ENCODE results near the gene FANCC.

The FANCC gene

DNA sequence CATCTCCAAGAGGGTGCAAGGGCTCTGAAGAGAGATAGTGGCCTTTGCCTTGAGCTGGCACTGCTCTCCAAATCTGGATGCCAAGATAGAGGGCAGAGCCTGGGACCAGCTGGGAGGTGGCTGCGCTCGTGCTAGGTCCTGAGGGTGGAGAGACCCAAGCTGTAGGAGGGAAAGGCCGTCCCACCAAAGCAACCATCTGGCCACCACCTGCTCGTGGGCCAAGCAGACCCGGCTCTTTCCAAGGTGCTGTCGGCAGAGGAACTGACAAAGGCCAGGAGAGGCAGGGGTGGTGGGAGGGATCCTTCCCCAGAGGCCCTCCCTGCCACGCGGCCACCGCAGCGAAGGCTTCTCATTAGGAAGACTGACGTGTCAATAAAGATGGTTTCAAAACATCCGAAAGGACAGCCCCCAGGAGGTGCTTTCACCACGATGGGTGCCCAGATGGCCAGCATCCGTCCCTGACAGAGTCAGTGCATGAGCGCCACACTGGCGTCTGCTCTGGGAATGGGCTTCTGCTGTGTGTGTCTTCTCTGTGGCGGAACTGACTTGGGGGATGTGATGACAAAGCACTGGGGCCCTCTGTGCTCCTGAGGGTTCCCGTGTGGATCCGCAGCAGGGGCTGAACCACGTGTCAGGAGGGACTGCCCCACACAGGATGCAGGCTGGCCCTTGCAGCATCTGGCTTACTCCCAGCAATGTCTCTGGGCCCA is 213.5 kb downstream of the FANCC start:
- Histone ChIP-seq H3K4me3 (ENCODE audit: low read length) (no peak overlapping the region), H3K36me3 (ENCODE audit: control insufficient read depth, insufficient read depth, low read length, severe bottlenecking) (no peaks in the 10 kb centered on the region), H3K9ac (ENCODE audit: low read length) (no peak overlapping the region), H3K4me1 (ENCODE audit: control insufficient read depth, insufficient read depth, low read length) (peaks cover 21% of the 10 kb centered on the region), H3K27me3 (replicated peaks; ENCODE audit: control insufficient read depth, insufficient read depth, low read length) (no peaks in the 10 kb centered on the region), H3K9me3 (ENCODE audit: control insufficient read depth, low read length) (no peaks in the 10 kb centered on the region)
- DNase-seq (ENCODE audit: low read depth) = no peak

DNA sequence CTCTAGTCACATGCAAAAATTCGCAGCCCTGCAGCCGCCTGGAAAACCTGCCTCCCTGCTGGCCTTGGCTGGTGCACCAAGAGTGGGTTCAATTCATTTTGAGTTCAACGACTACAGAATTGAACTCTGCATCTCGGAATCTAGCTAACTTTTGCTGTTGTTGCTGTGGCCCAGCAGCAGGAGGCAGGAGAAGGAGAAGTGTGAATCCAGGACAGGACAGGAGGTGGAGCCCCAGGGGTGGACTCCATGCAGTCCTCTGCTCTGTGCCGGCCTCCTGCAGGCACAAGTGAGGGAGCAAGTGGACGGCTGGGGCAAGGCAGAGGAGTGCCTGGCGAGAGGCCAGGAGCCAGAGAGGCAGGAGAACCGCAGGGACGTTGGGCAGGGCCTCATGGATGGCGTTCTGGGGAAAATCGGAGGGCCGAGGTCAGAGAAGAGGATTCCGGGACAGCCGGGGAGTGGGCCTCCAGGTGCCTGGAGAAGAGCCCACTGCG is 214.2 kb downstream of the FANCC start:
- Histone ChIP-seq H3K9me3 (ENCODE audit: control insufficient read depth, low read length) (no peaks in the 10 kb centered on the region), H3K36me3 (ENCODE audit: control insufficient read depth, insufficient read depth, low read length, severe bottlenecking) (no peaks in the 10 kb centered on the region), H3K9ac (ENCODE audit: low read length) (no peak overlapping the region), H3K4me1 (ENCODE audit: control insufficient read depth, insufficient read depth, low read length) (peaks cover 16% of the 10 kb centered on the region), H3K4me3 (ENCODE audit: low read length) (no peak overlapping the region), H3K27me3 (replicated peaks; ENCODE audit: control insufficient read depth, insufficient read depth, low read length) (no peaks in the 10 kb centered on the region)
- DNase-seq (ENCODE audit: low read depth) = no peak

DNA sequence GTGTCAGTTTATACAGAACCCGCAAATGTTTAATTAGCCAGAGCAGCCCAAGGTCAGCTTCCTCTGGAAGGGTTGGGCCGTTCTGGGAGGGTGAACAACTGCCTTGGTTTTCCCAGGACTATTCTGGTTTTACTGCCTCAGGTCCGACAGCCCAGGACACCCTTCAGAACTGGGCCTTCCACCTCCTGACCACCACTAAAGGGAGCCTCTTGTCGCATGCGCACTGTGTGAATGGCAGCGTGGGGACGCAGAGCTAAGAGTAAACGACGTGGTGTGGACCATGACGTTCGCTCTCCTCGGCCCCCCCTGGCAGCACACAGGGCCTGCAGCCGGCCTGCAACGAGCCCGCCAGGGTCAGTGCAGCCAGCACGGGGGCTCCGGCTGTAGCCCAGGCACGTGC is 214.9 kb downstream of the FANCC start:
- H3K9me3 ChIP-seq (ENCODE audit: control insufficient read depth, low read length) = no peaks in the 10 kb centered on the region
- H3K36me3 ChIP-seq (ENCODE audit: control insufficient read depth, insufficient read depth, low read length, severe bottlenecking) = no peaks in the 10 kb centered on the region
- H3K9ac ChIP-seq (ENCODE audit: low read length) = no peak overlapping the region
- peaks cover 16% of the 10 kb centered on the region for H3K4me1 ChIP-seq (ENCODE audit: control insufficient read depth, insufficient read depth, low read length)
- no peaks in the 10 kb centered on the region for H3K27me3 ChIP-seq (replicated peaks; ENCODE audit: control insufficient read depth, insufficient read depth, low read length)
- H3K4me3 ChIP-seq (ENCODE audit: low read length) = no peak overlapping the region
- DNase-seq (ENCODE audit: low read depth) = no peak

DNA sequence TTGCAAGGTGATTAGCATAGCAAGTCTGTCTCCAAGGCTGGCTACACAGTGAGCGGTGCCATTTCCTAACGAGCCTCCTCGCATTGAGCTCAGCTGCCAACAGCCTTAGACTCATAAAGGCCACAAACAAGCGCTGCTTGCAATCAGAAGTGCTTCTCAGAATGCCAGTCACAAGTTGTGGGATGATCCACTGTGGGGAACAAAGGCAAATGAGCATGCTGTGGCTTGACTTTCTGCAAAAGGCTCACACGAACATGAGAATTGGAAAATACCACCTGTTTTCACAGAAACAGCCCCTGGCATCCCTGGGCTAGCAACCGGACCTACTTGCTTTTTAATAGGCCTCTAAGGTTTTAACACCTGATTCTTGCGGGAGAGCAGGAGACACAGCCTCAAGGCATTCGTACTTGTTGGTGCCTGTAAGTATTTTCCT is 215.5 kb downstream of the FANCC start:
- no peak overlapping the region for H3K4me3 ChIP-seq (ENCODE audit: low read length)
- H3K9ac ChIP-seq (ENCODE audit: low read length) = no peak overlapping the region
- H3K4me1 ChIP-seq (ENCODE audit: control insufficient read depth, insufficient read depth, low read length) = peaks cover 16% of the 10 kb centered on the region
- no peaks in the 10 kb centered on the region for H3K36me3 ChIP-seq (ENCODE audit: control insufficient read depth, insufficient read depth, low read length, severe bottlenecking)
- no peaks in the 10 kb centered on the region for H3K9me3 ChIP-seq (ENCODE audit: control insufficient read depth, low read length)
- no peaks in the 10 kb centered on the region for H3K27me3 ChIP-seq (replicated peaks; ENCODE audit: control insufficient read depth, insufficient read depth, low read length)
- DNase-seq (ENCODE audit: low read depth) = no peak

DNA sequence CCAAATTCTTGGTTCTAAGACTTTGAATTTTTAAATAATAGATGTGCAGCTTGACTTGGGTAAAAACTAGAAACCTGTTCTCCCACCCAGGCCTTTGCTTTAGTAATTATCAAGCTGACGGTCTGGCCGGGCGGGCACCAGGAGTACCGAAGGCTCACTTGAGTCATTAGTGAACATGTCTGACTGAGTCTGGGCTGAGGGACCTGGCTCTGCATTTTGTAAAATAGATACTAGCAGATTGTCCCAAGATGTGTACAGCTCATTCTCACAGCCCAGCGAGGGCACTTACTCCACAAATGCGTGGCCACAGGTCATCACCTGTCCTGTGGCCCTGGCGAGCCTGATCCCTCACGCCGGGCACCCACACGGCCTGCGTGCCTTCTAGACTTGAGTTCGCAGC is 216.2 kb downstream of the FANCC start:
- no peak for DNase-seq (ENCODE audit: low read depth)
- no peaks in the 10 kb centered on the region for H3K36me3 ChIP-seq (ENCODE audit: control insufficient read depth, insufficient read depth, low read length, severe bottlenecking)

DNA sequence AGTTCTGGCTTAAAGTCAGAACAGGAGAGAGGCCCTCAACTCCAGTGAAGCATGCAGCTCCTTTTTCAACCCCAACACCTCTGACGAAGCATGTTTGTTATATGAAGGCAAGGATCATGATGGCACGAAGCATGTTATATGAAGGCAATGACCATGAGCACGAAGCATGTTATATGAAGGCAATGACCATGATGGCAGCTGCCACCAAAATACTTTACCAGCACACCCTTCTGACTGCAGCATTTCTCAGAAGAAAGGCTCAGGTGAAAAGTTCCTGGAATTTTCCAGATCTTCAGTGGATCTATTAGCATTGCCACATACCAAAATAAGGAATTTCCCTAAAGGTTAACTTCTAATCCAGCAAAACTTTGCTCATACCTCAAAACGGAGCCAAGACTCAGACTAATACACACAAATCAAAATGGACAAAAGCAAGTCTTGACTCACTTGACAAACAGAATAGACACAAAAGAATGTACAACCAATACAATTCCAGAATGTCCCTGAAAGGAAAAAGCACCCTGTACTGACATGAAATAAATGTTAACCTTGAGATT is 217.4 kb downstream of the FANCC start:
- Histone ChIP-seq H3K9me3 (ENCODE audit: control insufficient read depth, low read length) (no peaks in the 10 kb centered on the region), H3K4me3 (ENCODE audit: low read length) (no peak overlapping the region), H3K9ac (ENCODE audit: low read length) (no peak overlapping the region), H3K4me1 (ENCODE audit: control insufficient read depth, insufficient read depth, low read length) (peaks cover 16% of the 10 kb centered on the region), H3K36me3 (ENCODE audit: control insufficient read depth, insufficient read depth, low read length, severe bottlenecking) (no peaks in the 10 kb centered on the region), H3K27me3 (replicated peaks; ENCODE audit: control insufficient read depth, insufficient read depth, low read length) (no peaks in the 10 kb centered on the region)
- no peak for DNase-seq (ENCODE audit: low read depth)

More for the DNA sequence above, 216.2 kb downstream of the FANCC start:
- H3K4me1 ChIP-seq (ENCODE audit: control insufficient read depth, insufficient read depth, low read length) = peaks cover 16% of the 10 kb centered on the region
- H3K27me3 ChIP-seq (replicated peaks; ENCODE audit: control insufficient read depth, insufficient read depth, low read length) = no peaks in the 10 kb centered on the region
- H3K4me3 ChIP-seq (ENCODE audit: low read length) = no peak overlapping the region
- H3K9me3 ChIP-seq (ENCODE audit: control insufficient read depth, low read length) = no peaks in the 10 kb centered on the region
- no peak overlapping the region for H3K9ac ChIP-seq (ENCODE audit: low read length)

DNA sequence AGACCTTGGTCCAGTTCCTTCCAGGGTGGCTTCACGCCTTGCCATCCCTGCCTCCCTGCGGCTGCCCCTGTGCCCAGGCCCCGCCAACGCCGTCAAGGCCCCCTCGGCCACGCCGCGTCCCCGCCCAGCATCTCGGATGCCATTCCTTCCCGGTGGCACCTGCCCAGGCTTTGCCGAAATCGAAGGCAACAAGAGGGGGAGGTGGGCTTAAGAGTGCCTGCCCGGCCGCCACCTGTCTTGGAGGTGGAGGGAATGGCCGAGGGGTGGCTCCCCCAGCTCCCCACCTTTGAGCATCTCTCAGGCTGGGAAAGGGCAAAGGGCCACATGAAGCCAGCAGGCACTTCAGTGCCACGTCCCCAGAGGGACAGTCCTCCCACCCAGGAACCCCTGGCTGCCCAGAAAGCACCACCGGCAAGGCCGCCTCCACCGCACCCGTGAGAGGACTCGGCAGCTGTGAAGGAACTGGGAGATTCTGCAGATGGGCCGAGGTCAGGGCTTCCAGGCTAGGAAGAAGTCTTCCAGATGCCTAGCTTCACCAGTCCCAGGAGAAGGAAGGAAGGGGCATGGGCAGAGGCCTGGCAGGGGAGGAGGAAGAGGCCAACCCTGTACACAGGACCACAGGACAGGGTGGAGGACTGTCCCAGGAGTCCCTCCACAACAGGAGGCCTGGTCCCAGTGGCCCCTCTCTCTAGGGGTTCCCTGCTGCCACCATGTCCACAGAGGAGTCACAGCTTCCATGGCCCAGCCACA is 218.0 kb downstream of the FANCC start:
- peaks cover 16% of the 10 kb centered on the region for H3K4me1 ChIP-seq (ENCODE audit: control insufficient read depth, insufficient read depth, low read length)
- no peaks in the 10 kb centered on the region for H3K36me3 ChIP-seq (ENCODE audit: control insufficient read depth, insufficient read depth, low read length, severe bottlenecking)
- no peak overlapping the region for H3K4me3 ChIP-seq (ENCODE audit: low read length)
- H3K9ac ChIP-seq (ENCODE audit: low read length) = no peak overlapping the region
- DNase-seq (ENCODE audit: low read depth) = no peak
- H3K9me3 ChIP-seq (ENCODE audit: control insufficient read depth, low read length) = no peaks in the 10 kb centered on the region
- no peaks in the 10 kb centered on the region for H3K27me3 ChIP-seq (replicated peaks; ENCODE audit: control insufficient read depth, insufficient read depth, low read length)

DNA sequence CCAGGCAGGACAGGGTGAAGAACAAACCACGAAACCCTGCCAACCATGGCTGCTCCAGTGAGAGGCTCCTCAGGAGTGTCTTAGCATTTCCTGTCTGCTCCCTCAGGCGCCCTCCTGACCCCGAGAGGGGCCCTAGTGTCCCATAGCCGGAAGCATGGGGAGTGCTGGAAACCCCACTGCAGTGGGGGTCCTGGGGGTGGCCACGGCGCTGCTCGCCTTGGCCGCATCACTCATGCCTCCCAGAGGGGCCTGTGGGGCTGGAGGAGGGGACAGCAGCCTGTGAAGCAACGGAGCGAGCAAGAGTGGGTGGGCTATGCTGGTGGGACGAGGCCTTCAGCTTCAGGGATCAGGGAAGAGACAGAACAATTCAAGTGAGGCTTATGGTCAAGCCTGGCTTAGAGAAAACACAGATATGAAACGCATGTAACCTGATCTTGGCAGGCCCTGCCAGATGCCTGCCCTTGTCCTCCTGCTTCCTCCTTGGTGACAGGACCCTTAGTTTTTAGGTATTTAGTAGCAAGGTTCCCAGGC is 219.1 kb downstream of the FANCC start:
- Histone ChIP-seq H3K36me3 (ENCODE audit: control insufficient read depth, insufficient read depth, low read length, severe bottlenecking) (no peaks in the 10 kb centered on the region), H3K4me1 (ENCODE audit: control insufficient read depth, insufficient read depth, low read length) (peaks cover 16% of the 10 kb centered on the region)
- DNase-seq (ENCODE audit: low read depth) = peak; percentile 38

DNA sequence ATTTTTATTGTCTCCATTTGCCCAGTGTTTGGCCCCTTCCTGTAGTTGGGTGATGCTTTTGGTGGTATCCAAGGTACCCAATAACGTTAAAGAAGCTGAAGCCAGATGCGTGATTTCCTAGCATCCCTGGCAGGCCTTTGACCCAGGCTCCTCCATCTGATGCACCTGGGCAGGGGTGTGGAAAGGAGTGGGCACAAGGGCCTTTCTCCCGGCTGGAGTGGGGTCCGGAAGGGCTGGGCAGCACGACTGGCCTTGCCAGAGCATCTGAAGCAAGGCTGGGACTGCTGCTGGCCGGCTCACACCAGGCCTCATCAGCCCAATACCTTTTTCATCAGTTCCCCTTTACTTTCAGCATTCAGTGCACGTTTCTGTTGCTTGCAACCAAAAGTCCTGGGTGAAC is 220.2 kb downstream of the FANCC start:
- Histone ChIP-seq H3K36me3 (ENCODE audit: control insufficient read depth, insufficient read depth, low read length, severe bottlenecking) (no peaks in the 10 kb centered on the region), H3K9ac (ENCODE audit: low read length) (no peak overlapping the region), H3K9me3 (ENCODE audit: control insufficient read depth, low read length) (no peaks in the 10 kb centered on the region), H3K27me3 (replicated peaks; ENCODE audit: control insufficient read depth, insufficient read depth, low read length) (no peaks in the 10 kb centered on the region), H3K4me3 (ENCODE audit: low read length) (no peak overlapping the region), H3K4me1 (ENCODE audit: control insufficient read depth, insufficient read depth, low read length) (peaks cover 27% of the 10 kb centered on the region)
- DNase-seq (ENCODE audit: low read depth) = no peak

More for the DNA sequence above, 219.1 kb downstream of the FANCC start:
- Histone ChIP-seq H3K4me3 (ENCODE audit: low read length) (no peak overlapping the region), H3K27me3 (replicated peaks; ENCODE audit: control insufficient read depth, insufficient read depth, low read length) (no peaks in the 10 kb centered on the region), H3K9ac (ENCODE audit: low read length) (no peak overlapping the region), H3K9me3 (ENCODE audit: control insufficient read depth, low read length) (no peaks in the 10 kb centered on the region)

DNA sequence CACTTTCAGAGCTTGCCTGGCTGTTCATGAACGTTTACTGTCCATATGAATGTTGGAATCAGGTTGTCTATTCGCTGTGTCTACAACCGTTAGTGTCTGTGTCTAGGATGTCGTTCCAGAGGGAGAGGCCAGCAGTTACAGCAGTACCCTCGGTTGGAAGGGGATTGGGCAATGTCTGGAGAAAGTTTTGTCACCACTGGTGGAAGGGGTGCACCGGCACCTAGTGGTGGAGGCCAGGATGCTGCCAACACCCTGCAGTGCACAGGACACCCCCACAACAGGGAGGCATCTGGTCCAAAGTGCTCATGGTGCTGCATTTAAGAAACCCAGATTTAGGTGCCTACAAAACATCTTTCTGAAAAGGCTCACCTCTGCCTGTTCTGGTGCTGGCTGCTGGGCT is 220.7 kb downstream of the FANCC start:
- H3K4me3 ChIP-seq (ENCODE audit: low read length) = no peak overlapping the region
- H3K27me3 ChIP-seq (replicated peaks; ENCODE audit: control insufficient read depth, insufficient read depth, low read length) = no peaks in the 10 kb centered on the region
- H3K9ac ChIP-seq (ENCODE audit: low read length) = no peak overlapping the region
- no peak for DNase-seq (ENCODE audit: low read depth)
- peaks cover 32% of the 10 kb centered on the region for H3K4me1 ChIP-seq (ENCODE audit: control insufficient read depth, insufficient read depth, low read length)
- no peaks in the 10 kb centered on the region for H3K9me3 ChIP-seq (ENCODE audit: control insufficient read depth, low read length)
- H3K36me3 ChIP-seq (ENCODE audit: control insufficient read depth, insufficient read depth, low read length, severe bottlenecking) = no peaks in the 10 kb centered on the region

DNA sequence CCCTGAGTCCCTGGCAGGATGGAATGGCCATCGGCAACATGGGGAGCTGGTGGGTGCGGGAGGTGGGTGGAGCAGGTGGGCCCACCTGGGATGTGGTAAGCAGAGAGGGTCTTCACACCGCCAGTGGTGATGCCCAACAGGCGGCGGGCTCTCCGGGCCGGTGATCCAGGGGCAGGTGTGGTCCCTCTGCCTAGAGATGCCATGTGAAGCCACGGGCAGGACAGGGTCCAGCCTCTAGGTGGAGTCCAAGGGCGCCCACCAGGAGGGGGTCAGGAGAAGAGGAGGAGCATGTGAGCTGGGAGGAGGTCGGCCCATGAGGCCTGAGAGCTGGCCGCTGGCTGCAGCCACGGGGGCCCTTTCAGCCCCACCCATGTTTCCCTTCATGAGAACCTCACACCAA is 221.1 kb downstream of the FANCC start:
- Histone ChIP-seq H3K9me3 (ENCODE audit: control insufficient read depth, low read length) (no peaks in the 10 kb centered on the region), H3K4me3 (ENCODE audit: low read length) (no peak overlapping the region), H3K4me1 (ENCODE audit: control insufficient read depth, insufficient read depth, low read length) (peaks cover 36% of the 10 kb centered on the region), H3K27me3 (replicated peaks; ENCODE audit: control insufficient read depth, insufficient read depth, low read length) (no peaks in the 10 kb centered on the region), H3K36me3 (ENCODE audit: control insufficient read depth, insufficient read depth, low read length, severe bottlenecking) (no peaks in the 10 kb centered on the region), H3K9ac (ENCODE audit: low read length) (no peak overlapping the region)
- DNase-seq (ENCODE audit: low read depth) = no peak
